ENCODE measurements around the gene ADRM1.

ADRM1 gene, protein sequence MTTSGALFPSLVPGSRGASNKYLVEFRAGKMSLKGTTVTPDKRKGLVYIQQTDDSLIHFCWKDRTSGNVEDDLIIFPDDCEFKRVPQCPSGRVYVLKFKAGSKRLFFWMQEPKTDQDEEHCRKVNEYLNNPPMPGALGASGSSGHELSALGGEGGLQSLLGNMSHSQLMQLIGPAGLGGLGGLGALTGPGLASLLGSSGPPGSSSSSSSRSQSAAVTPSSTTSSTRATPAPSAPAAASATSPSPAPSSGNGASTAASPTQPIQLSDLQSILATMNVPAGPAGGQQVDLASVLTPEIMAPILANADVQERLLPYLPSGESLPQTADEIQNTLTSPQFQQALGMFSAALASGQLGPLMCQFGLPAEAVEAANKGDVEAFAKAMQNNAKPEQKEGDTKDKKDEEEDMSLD

DNA sequence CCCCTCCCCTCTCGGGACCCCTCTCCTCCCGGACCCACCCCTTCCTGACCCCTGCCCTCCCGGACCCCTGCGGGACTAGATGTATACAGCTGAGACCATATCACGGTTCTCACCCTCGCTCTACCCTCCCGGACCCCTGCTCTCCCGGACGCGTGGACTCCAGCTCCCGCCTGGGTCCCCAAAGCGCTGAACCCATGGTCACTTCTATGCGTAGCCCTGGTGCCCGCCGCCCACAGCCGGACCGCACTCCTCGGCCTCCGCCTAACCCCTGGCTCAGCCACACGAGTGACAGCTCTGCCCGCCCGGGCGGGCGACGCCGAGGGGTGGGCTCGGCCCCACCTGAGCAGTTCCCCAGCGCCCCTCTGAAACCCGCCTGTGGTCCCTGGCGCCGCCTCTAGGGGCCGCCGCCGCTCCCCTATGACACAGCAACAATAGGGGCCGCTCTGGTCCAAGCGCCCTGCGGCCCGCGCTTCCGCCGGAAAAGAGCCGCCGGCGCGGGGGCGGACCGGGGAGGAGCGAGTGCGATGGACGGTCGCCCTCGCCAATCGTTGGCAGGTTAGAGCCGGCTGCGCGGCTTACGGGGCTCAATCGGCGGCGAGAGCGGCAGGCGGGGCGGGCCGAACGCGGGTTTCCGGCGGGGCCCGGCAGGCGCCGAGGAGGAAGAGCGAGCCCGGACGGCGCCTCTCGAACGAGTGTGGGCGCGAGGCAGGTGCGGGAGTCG, at the start of gene ADRM1:
ADRM1 (plus strand) TSS at position 657 of the 721 bp plus-strand sequence. CDS start 572 bp downstream, outside the sequence.
- DNase-seq: peak; percentile 80

DNA sequence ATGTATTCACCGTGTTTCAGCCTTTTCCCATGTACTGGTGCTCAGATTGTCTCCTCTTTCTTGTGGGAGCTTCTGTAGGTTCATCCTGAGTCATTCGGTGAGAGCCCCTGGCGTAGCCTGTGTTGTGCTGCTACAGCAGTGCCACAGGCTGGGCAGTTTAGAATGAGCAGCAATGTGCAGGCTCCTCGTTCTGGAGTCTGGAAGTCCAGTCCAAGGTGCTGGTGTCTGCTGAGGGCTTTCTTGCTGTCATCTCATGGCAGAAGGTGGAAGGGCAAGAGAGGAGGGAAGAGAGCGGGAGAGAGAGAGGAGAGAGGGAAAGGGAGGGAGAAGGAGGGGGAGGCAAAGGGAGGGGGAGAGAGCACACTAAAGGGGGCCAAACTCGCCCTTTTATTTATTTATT, 49.4 kb upstream of the ADRM1 start:
- no peak for DNase-seq

DNA sequence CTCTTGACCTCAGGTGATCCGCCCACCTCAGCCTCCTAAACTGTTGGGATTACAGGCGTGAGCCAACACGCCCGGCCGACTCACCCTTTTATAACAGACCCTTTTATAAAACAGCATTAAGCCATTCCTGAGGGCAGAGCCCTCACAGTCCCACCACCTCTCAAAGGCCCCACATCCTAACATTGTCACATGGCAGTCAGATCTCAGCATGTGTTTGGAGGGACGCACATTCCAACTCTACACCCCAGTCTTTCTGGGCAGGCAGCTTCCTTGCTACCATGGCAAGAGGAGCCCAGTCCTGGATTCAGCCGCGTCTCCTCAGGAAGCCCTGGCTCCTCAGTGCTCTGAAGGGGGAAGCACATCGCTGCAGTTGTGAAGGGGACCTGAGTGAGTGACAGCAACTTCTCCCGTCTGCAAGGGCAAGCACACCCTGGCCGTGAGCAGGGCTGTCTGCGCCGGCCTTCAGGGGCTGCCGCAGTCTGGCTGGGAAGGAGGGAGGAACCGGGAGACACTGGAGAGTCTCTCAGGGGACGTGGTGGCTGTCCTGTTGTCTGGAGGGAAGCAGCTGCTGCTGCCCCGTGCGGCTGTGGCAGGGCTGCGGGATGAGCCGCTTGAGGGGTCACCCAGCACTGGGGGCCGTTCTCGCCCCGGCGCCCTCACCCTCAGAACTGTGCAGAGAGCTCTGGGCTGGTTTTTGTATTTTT, 48.6 kb upstream of the ADRM1 start:
- peak; percentile 49 for DNase-seq

- no peak for DNase-seq
These were observed 46.8 kb upstream of the ADRM1 start for GRCh38 chr20:62255976-62256375.

DNA sequence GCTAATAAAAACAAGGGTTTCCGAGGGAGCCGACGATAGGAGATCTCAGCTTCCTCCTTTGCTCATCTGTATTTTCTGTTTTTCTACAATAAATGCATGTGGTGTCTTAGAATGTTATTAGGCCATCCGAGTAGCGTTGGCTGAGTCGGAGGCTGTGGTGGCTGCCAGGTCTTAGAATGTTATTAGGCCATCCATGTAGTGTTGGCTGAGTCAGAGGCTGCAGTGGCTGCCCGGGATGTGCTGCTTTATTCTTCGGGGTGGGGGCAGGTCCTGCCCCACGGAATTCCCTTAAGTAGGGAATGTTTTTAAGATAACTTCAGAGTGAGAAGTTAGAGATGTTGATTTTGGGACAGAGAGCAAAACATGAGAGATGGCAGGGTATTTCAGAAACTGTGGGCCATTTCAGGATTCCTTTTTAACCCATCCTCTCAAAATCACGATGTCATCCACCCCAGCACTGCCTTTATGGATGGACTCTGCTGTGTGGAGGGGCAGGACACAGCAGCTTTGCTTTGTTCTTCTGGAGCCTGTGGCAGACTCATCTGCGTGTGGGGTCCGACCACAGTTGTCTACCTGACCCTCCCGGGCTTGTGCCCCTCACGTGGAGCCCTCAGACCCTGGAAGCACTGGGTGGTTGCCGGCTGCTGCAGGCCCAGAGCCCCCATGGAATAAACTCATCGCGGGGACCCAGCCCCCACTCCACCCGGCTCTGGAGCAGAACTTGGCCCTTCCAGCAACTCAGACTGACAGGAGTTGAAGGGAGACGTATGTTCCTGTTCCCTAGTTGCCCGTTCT, 44.1 kb upstream of the ADRM1 start:
- DNase-seq: no peak

- no peak for DNase-seq
These were observed 43.6 kb upstream of the ADRM1 start for GRCh38 chr20:62259294-62259565.

GRCh38 chr20:62262064-62262463, 40.7 kb upstream of the ADRM1 start:
- DNase-seq: no peak

DNA sequence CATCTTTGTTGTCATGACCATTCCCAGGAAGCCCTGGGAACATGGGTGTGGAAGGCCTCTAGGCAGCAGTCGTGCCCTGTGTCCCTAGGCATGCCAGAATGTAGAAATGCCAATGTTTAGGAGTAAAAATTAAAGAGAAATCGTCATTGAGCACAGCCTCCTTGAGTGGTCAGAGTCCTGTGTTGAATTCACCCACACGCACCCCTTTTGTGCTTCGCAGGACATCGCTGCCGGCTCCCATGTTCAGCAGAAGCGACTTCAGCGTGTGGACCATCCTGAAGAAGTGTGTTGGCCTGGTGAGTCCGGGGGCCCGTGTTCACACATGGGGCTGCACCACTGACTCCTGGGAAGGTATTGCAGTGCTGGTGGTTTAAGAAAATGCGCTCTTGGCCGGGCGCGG, 39.4 kb upstream of the ADRM1 start:
- DNase-seq: no peak

DNA sequence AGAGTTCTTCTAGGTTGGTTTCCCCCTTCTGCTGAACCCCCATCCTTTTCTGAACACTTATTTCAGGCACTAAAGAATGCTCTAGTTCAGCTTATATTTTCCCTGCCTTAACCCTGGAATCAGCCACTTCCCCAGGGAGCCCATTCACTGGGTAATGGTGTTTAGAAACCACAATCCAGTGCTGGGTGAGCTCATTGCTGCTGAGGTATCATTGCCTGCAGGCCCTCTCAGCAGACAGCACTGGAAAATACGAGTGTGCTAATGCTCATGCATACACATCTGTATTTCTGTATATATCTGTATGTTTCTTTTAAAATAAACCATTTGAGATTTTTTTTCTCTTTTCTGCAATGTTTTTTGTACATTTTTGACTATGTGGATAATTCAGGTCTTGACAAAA, 37.4 kb upstream of the ADRM1 start:
- no peak for DNase-seq

DNA sequence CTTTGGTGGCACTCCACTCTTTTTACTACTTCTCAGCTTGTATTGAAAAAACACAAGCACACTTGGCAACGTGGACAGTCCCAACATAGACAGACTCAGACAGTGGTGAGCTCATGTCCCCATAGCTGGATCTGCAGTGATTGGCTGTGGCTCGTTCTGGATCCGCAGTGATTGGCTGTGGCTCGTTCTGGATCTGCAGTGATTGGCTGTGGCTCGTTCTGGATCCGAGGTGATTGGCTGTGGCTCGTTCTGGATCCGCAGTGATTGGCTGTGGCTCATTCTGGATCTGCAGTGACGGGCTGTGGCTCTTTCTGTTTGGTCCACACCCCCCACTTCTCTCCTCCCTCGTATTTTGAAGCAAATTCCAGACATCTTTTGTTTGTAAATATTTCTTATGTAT, 36.5 kb upstream of the ADRM1 start:
- DNase-seq: no peak

GRCh38 chr20:62266851-62267250, 35.9 kb upstream of the ADRM1 start:
- no peak for DNase-seq

GRCh38 chr20:62267543-62267942, 35.3 kb upstream of the ADRM1 start:
- DNase-seq: no peak

GRCh38 chr20:62268228-62268900, 34.4 kb upstream of the ADRM1 start:
- DNase-seq: no peak

- DNase-seq: no peak
These were observed 33.4 kb upstream of the ADRM1 start for GRCh38 chr20:62269378-62269777.

DNA sequence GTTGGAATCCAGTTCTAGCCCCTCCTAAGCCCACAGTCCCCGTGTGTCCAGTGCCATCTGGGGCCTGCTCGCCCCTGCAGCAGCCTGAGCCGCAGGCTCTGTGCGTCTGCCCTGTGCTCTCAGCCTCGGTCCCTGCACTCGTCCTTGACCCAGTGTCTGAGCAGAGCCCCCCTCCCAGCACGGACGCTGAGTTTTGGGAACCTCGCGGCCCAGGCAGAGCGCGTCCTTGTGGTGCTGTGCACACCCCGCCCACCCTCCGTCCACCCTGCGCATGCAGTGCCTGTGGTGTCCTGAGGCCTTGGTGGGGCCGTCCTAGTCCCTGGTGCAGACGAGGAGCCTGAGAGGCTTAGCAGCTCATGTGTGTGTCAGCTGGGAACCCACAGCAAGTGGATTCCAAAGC, 32.9 kb upstream of the ADRM1 start:
- no peak for DNase-seq

- no peak for DNase-seq
These were observed 30.6 kb upstream of the ADRM1 start for GRCh38 chr20:62272200-62272599.

DNA sequence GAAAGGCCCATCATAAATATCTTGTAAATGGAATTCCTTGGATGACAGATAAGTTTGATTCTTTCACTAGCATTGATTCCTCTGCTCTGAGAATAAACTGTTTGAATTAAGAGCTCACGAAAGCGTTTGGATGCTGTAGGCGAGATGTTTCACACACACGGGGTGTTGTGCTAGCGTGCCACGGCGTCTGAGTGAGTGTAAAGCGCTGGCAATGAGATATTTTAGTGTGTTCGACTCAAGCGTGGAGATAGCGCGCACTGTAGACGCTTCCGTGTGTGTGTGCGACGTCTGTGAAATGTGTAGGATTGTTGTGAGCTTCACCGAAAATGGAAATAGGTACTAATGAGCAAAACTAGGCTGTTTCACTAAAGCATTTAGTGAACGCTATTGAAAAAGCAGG, 29.4 kb upstream of the ADRM1 start:
- no peak for DNase-seq

DNA sequence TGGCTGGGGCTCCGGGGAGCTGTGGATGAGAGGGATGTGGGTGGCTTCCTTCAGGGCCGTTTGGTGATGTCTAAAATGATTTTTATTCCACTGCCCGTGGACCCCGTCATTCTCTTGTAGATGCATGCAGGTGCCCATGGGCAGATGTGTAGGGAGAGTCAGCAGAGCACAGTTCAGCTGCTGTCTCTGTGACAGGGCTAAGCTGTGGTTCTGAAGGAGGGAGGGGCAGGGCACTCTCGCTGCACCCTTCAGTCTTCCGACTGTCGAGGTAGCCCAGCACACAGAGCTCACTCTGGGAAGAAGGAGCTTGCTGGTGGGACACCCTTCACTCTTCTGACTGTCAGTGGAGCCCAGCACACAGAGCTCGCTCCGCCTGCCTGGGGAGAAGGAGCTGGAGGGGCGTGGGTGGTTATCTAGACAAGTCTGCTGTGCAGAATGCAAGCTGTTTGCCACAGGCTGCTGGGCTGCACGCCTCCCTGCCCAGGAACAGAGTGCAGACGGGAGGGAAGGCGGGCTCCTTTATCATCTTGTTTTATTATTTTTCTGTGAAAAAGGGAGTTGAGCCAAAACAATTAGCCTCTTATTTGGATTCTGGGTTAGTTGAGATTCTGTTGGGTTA, 28.4 kb upstream of the ADRM1 start:
- no peak for DNase-seq

DNA sequence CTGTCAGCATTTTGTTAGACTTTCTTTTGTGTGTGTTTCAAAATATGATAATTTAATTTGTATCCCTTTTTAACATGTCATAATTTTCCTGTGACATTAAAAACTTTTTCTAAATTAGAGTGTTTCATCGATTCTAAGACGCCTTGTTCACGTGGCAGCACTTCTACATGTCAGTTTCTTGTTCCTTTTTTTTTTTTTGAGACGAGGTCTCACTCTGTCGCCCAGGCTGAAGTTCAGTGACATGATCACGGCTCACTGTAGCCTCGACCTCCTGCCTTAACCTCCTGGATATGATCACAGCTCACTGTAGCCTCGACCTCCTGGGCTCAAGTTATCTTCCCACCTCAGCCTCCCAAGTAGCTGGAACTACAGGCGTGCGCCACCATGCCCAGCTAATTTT, 27.6 kb upstream of the ADRM1 start:
- DNase-seq: no peak

- no peak for DNase-seq
These were observed 26.4 kb upstream of the ADRM1 start for GRCh38 chr20:62276439-62276838.

DNA sequence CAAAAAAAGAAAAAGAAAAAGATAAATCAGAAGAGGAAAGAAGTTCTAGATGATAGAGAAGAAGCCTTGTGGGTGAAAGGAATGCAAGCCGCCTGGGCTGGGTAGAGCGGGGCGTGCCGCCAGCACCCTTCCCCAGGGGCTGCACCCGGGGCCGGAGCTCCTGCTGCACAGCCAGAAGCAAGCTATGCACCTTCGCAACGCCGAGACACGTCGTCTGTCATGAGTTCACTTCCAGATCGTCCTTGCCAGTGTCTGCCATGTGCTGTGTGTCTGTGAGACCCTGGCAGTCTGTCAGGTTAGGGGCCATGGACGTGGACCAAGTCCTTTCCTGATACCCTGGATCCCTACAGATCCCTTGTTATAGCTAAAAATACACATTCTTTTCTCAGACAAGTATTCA, 25.5 kb upstream of the ADRM1 start:
- DNase-seq: no peak

- no peak for DNase-seq
These were observed 22.5 kb upstream of the ADRM1 start for GRCh38 chr20:62280303-62280702.

Data from NCI-H187 treated with DMSO at 0.1 percent for 48 hours (cell line).